ENCODE data around the gene HOXD4. TPM values are rescaled to one million over a fixed set of nuclear protein-coding genes. Genes with fewer than 3 reads are reported as not detected.

HOXD4 gene
- total RNA-seq, 2 donors from 2014 or later: 0.52 TPM; not detected in 1

- Histone ChIP-seq H3K27ac (no peak overlapping the region), H3K9me3 (no peaks in the 10 kb centered on the region), H3K4me3 (no peak overlapping the region), H3K4me1 (peaks cover 0 to 47% of the 10 kb centered on the region in 2 donors), H3K27me3 (peaks cover 56 to 72% of the 10 kb centered on the region in 2 donors), H3K36me3 (no peaks in the 10 kb centered on the region)
- no peak for TF ChIP-seq CTCF (IDR thresholded peaks at IDR 0.05)
- DNase-seq (ENCODE audit: low spot score): no peak
Measured at GRCh38 chr2:176158186-176158591, 6.8 kb downstream of the HOXD4 start.

- Histone ChIP-seq H3K4me3 (no peak overlapping the region), H3K27me3 (peaks cover 60 to 80% of the 10 kb centered on the region in 2 donors)
- TF ChIP-seq CTCF (IDR thresholded peaks at IDR 0.05): no peak
Measured at GRCh38 chr2:176158855-176159662, 7.7 kb downstream of the HOXD4 start.

GRCh38 chr2:176159663-176160250, 8.4 kb downstream of the HOXD4 start:
- Histone ChIP-seq H3K27ac (no peak overlapping the region), H3K27me3 (peaks cover 63 to 87% of the 10 kb centered on the region in 2 donors), H3K4me3 (peak overlapping the region in 1 of 2 donors; percentile 28), H3K9me3 (no peaks in the 10 kb centered on the region), H3K36me3 (no peaks in the 10 kb centered on the region), H3K4me1 (peaks cover 0 to 48% of the 10 kb centered on the region in 2 donors)
- no peak for DNase-seq (ENCODE audit: low spot score)
- TF ChIP-seq CTCF (IDR thresholded peaks at IDR 0.05): no peak

More at GRCh38 chr2:176158855-176159662, 7.7 kb downstream of the HOXD4 start:
- no peak for DNase-seq (ENCODE audit: low spot score)
- no peaks in the 10 kb centered on the region for H3K36me3 ChIP-seq
- no peaks in the 10 kb centered on the region for H3K9me3 ChIP-seq
- no peak overlapping the region for H3K27ac ChIP-seq
- H3K4me1 ChIP-seq: peaks cover 0 to 47% of the 10 kb centered on the region in 2 donors

- peak overlapping the region in 1 of 2 donors; percentile 28 for H3K4me3 ChIP-seq
- no peaks in the 10 kb centered on the region for H3K36me3 ChIP-seq
- peaks cover 0 to 54% of the 10 kb centered on the region in 2 donors for H3K4me1 ChIP-seq
- no peak for TF ChIP-seq CTCF (IDR thresholded peaks at IDR 0.05)
- no peaks in the 10 kb centered on the region for H3K9me3 ChIP-seq
- DNase-seq (ENCODE audit: low spot score): no peak
- peaks cover 69 to 90% of the 10 kb centered on the region in 2 donors for H3K27me3 ChIP-seq
- no peak overlapping the region for H3K27ac ChIP-seq
Measured at GRCh38 chr2:176160251-176160985, 9.1 kb downstream of the HOXD4 start.

- no peak for TF ChIP-seq CTCF (IDR thresholded peaks at IDR 0.05)
- no peak for DNase-seq (ENCODE audit: low spot score)
- Histone ChIP-seq H3K4me3 (peak overlapping the region in 1 of 2 donors; percentile 28), H3K27ac (no peak overlapping the region), H3K9me3 (no peaks in the 10 kb centered on the region), H3K36me3 (no peaks in the 10 kb centered on the region), H3K27me3 (peaks cover 65 to 95% of the 10 kb centered on the region in 2 donors), H3K4me1 (peaks cover 0 to 56% of the 10 kb centered on the region in 2 donors)
Measured at GRCh38 chr2:176160986-176161824, 9.9 kb downstream of the HOXD4 start.
